Measurements from ENCODE around the gene RUNDC1.

The RUNDC1 gene

GRCh38 chr17:43030137-43030767 lies 49.9 kb downstream of the RUNDC1 start:
- Histone ChIP-seq H3K27me3 (ENCODE audit: control insufficient read depth, insufficient read depth, low read length) (no peaks in the 10 kb centered on the region), H3K4me1 (ENCODE audit: control insufficient read depth, insufficient read depth, low read length) (peaks cover 60% of the 10 kb centered on the region), H3K9me3 (ENCODE audit: control insufficient read depth, insufficient read depth, low read depth, low read length) (no peaks in the 10 kb centered on the region), H3K27ac (ENCODE audit: low read depth, low read length) (no peak overlapping the region), H3K4me3 (ENCODE audit: low read depth, low read length) (no peak overlapping the region), H3K36me3 (ENCODE audit: control insufficient read depth, insufficient read depth, low read length) (peaks cover 12% of the 10 kb centered on the region), H3K9ac (ENCODE audit: low read length) (no peak overlapping the region)

DNA sequence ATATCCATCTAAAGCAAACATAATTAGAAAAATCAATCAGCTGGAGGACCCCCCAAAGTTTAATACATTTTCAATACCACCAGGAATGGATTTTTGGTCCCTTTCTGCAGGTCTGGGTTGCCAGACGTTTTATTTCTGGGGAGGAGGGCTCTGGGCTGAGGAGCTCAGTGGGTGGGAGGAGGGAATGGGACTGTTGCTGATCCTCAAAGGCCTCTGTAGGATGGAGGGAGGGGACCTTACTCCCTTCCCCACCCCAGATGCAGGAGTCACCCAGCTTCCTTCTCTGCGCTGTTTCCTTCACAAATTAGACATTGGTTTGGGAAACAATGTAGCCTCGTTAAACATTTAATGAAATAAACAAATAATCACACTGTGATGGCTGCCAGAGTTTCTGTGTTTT lies 51.3 kb downstream of the RUNDC1 start:
- H3K27me3 ChIP-seq (ENCODE audit: control insufficient read depth, insufficient read depth, low read length), result no peaks in the 10 kb centered on the region
- H3K27ac ChIP-seq (ENCODE audit: low read depth, low read length), result no peak overlapping the region
- peaks cover 12% of the 10 kb centered on the region for H3K36me3 ChIP-seq (ENCODE audit: control insufficient read depth, insufficient read depth, low read length)
- no peak overlapping the region for H3K9ac ChIP-seq (ENCODE audit: low read length)
- peaks cover 69% of the 10 kb centered on the region for H3K4me1 ChIP-seq (ENCODE audit: control insufficient read depth, insufficient read depth, low read length)
- no peaks in the 10 kb centered on the region for H3K9me3 ChIP-seq (ENCODE audit: control insufficient read depth, insufficient read depth, low read depth, low read length)
- H3K4me3 ChIP-seq (ENCODE audit: low read depth, low read length), result no peak overlapping the region

DNA sequence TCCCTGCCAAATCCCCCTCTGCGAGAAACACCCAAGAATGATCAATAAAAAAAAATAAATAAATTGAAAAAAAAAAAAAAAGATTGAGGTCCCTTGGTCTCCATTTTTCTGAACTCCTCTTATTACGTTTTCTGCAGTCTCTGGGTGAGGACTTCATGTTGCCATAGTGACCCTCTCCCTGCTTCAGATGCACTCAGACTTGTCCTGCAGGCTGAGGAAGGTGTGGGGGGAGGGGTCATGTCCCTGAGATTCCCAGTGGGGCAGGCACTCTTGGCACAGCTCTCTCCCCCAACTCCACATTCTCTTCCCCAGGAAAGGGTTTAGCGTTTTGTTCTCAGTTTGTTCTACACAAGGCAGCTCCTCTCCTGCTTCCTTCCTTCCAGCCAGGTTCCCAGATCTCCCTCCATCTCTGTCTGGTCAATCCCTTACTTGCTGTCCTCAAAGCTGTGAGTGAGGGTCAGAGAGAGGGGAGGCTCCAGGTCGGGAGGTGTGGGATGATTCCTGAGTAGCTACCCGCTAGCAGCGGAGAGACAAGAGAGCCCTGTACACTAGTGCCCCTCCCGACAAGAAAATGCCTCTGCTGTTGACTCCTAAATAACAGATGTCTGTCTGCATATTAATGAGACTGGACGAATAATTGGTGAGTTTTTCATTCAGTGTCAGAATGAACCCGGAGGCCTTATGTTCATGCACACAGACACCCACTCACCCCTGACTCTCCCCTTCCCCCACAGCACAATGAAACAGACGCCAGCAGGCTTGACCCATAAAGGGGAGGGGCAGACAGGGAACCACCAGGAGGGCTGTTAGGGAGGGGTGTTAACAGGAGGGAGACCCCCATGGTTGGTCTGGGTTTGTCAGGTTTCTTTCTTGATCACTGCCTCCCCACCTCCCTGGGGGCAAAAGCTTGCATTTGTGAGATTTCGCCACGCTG lies 53.9 kb downstream of the RUNDC1 start:
- H3K9ac ChIP-seq (ENCODE audit: low read length), result peak overlapping the region; percentile 74
- H3K4me1 ChIP-seq (ENCODE audit: control insufficient read depth, insufficient read depth, low read length), result peaks cover 53% of the 10 kb centered on the region
- H3K4me3 ChIP-seq (ENCODE audit: low read depth, low read length), result peak overlapping the region; percentile 44
- H3K9me3 ChIP-seq (ENCODE audit: control insufficient read depth, insufficient read depth, low read depth, low read length), result no peaks in the 10 kb centered on the region
- H3K27me3 ChIP-seq (ENCODE audit: control insufficient read depth, insufficient read depth, low read length), result no peaks in the 10 kb centered on the region
- no peaks in the 10 kb centered on the region for H3K36me3 ChIP-seq (ENCODE audit: control insufficient read depth, insufficient read depth, low read length)
- H3K27ac ChIP-seq (ENCODE audit: low read depth, low read length), result peak overlapping the region; percentile 59

GRCh38 chr17:43034894-43035293 lies 54.5 kb downstream of the RUNDC1 start:
- H3K9ac ChIP-seq (ENCODE audit: low read length), result peak overlapping the region; percentile 74
- H3K9me3 ChIP-seq (ENCODE audit: control insufficient read depth, insufficient read depth, low read depth, low read length), result no peaks in the 10 kb centered on the region
- peaks cover 55% of the 10 kb centered on the region for H3K4me1 ChIP-seq (ENCODE audit: control insufficient read depth, insufficient read depth, low read length)
- H3K27ac ChIP-seq (ENCODE audit: low read depth, low read length), result peak overlapping the region; percentile 10; the same call in 1 of the 2 replicates
- no peaks in the 10 kb centered on the region for H3K36me3 ChIP-seq (ENCODE audit: control insufficient read depth, insufficient read depth, low read length)
- no peaks in the 10 kb centered on the region for H3K27me3 ChIP-seq (ENCODE audit: control insufficient read depth, insufficient read depth, low read length)
- 0 out of 2 replicates have a peak overlapping the region, but pooled peaks have one; percentile 44 for H3K4me3 ChIP-seq (ENCODE audit: low read depth, low read length)

DNA sequence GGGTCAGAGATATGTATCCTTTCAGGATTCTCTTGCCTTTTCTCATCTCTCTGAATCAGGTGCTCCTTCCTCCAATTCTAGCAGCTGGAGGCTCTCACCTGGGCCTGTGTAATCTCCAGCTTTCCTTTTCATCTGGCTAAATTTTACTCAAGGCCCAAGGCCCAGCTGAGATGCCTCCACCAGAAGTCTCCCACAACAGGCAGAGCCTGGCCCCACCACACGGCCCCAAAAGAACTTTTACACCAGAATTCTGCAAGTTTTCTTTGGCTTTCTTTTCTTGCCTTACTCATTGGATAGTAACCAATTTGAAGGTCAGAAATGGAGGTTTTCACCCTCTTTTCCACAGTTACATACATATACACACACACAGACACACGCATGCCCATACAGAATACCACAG lies 59.3 kb downstream of the RUNDC1 start:
- 0 out of 2 replicates have a peak overlapping the region, but pooled peaks have one; percentile 10 for H3K27ac ChIP-seq (ENCODE audit: low read depth, low read length)
- no peaks in the 10 kb centered on the region for H3K27me3 ChIP-seq (ENCODE audit: control insufficient read depth, insufficient read depth, low read length)
- H3K9ac ChIP-seq (ENCODE audit: low read length), result no peak overlapping the region
- peaks cover 7% of the 10 kb centered on the region; the same call in 1 of the 2 replicates for H3K36me3 ChIP-seq (ENCODE audit: control insufficient read depth, insufficient read depth, low read length)
- H3K4me3 ChIP-seq (ENCODE audit: low read depth, low read length), result no peak overlapping the region
- H3K9me3 ChIP-seq (ENCODE audit: control insufficient read depth, insufficient read depth, low read depth, low read length), result no peaks in the 10 kb centered on the region
- peaks cover 61% of the 10 kb centered on the region for H3K4me1 ChIP-seq (ENCODE audit: control insufficient read depth, insufficient read depth, low read length)

DNA sequence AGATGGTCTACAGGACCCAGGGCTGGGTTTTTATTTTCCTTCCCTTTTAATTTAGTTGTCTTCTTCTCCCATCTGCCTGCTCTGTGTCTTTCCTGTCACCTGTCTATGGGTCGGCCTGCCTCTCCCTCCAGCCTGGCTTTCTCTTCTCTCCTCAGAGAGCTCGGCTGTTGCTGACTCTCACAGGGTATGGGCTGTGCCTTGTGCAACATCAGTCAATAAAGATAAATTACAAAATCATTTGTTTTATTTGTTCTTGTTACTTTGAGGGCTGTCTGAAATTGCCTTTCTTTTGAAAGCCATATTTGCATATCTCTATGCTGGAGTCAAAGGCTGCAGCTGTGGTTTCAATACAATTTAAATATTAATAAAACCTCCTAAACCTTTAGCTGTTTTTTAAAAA lies 60.3 kb downstream of the RUNDC1 start:
- Histone ChIP-seq H3K4me3 (ENCODE audit: low read depth, low read length) (no peak overlapping the region), H3K9ac (ENCODE audit: low read length) (no peak overlapping the region), H3K27ac (ENCODE audit: low read depth, low read length) (peak overlapping the region; percentile 62), H3K27me3 (ENCODE audit: control insufficient read depth, insufficient read depth, low read length) (no peaks in the 10 kb centered on the region), H3K9me3 (ENCODE audit: control insufficient read depth, insufficient read depth, low read depth, low read length) (no peaks in the 10 kb centered on the region), H3K4me1 (ENCODE audit: control insufficient read depth, insufficient read depth, low read length) (peaks cover 51% of the 10 kb centered on the region), H3K36me3 (ENCODE audit: control insufficient read depth, insufficient read depth, low read length) (peaks cover 16% of the 10 kb centered on the region)

GRCh38 chr17:43042025-43042628 lies 61.8 kb downstream of the RUNDC1 start:
- Histone ChIP-seq H3K27ac (ENCODE audit: low read depth, low read length) (peak overlapping the region; percentile 48; the same call in 1 of the 2 replicates), H3K36me3 (ENCODE audit: control insufficient read depth, insufficient read depth, low read length) (peaks cover 20% of the 10 kb centered on the region), H3K27me3 (ENCODE audit: control insufficient read depth, insufficient read depth, low read length) (no peaks in the 10 kb centered on the region), H3K9me3 (ENCODE audit: control insufficient read depth, insufficient read depth, low read depth, low read length) (no peaks in the 10 kb centered on the region), H3K9ac (ENCODE audit: low read length) (peak overlapping the region; percentile 5), H3K4me1 (ENCODE audit: control insufficient read depth, insufficient read depth, low read length) (peaks cover 39% of the 10 kb centered on the region), H3K4me3 (ENCODE audit: low read depth, low read length) (no peak overlapping the region)
